Thymus (tissue), 11 donors: ENCODE results near the gene PLXNA3. TPM values are rescaled to one million over a fixed set of nuclear protein-coding genes. Genes with fewer than 3 reads are reported as not detected.

Experiments used
- DNase-seq, 9 donors: peaks; one replicate each; pipeline ENCODE4 v3.0.0-alpha.2; 2013; ENCODE audit warnings: low spot score in 9 of 9, low read depth in 6 of 9, missing footprints in 1 of 9
- H3K27ac ChIP-seq, 2 donors: one replicate each; pipeline ENCODE4 v1.5.1; 2013; ENCODE audit warnings: control low read depth in 1 of 2, low read depth in 1 of 2, low read length in 1 of 2, mild to moderate bottlenecking in 1 of 2, moderate library complexity in 1 of 2
- H3K27me3 ChIP-seq, 2 donors: one replicate each; pipeline ENCODE4 v1.5.1; 2013; ENCODE audit warnings: low read length in 1 of 2; ENCODE audit not compliant: control insufficient read depth in 2 of 2, insufficient read depth in 1 of 2
- H3K36me3 ChIP-seq, 2 donors: one replicate each; pipeline ENCODE4 v1.5.1; 2013; ENCODE audit warnings: low read length in 1 of 2, mild to moderate bottlenecking in 1 of 2, moderate library complexity in 1 of 2; ENCODE audit not compliant: control insufficient read depth in 2 of 2, insufficient read depth in 2 of 2
- H3K4me1 ChIP-seq, 2 donors: one replicate each; pipeline ENCODE4 v1.5.1; 2013; ENCODE audit warnings: low read length in 2 of 2; ENCODE audit not compliant: control insufficient read depth in 2 of 2, insufficient read depth in 2 of 2
- H3K4me3 ChIP-seq, 2 donors: one replicate each; pipeline ENCODE4 v1.5.1; 2013; ENCODE audit warnings: low read length in 2 of 2, control low read depth in 1 of 2, mild to moderate bottlenecking in 1 of 2
- H3K9me3 ChIP-seq, 2 donors: one replicate each; pipeline ENCODE4 v1.5.1; 2013; ENCODE audit warnings: low read length in 1 of 2, mild to moderate bottlenecking in 1 of 2; ENCODE audit not compliant: control insufficient read depth in 2 of 2, insufficient read depth in 1 of 2
- WGBS: extraction: QIAGEN DNeasy Blood & Tissue Kit; methylation state at CpG from one replicate; pipeline ENCODE4 v1.1.7; 2013; 5-methylcytosine and 5-hydroxymethylcytosine counted together
- polyA plus RNA-seq: library from polyadenylated mRNA; stranded (reverse); fragments of 200-250 nt; gene quantifications from one replicate; pipeline ENCODE4 v1.2.3, GENCODE V29; 2013
- total RNA-seq: library from RNA; stranded (reverse); fragments of 120-200 nt; gene quantifications from one replicate; pipeline ENCODE4 v1.2.4, GENCODE V29; 2013
- donor health status: healthy.

The PLXNA3 gene
- total and polyA plus RNA-seq, 2 donors: 2.2 to 14.3 TPM

- DNase-seq: no peak
- WGBS: 99% methylated on average over 14 of the region's 14 CpGs
These were observed 12.4 kb downstream of the PLXNA3 start for GRCh38 chrX:154470434-154470833.

GRCh38 chrX:154470914-154471568 lies 13.0 kb downstream of the PLXNA3 start:
- H3K27ac ChIP-seq: no peak overlapping the region
- WGBS: 98% methylated on average over 22 of the region's 23 CpGs
- no peaks in the 10 kb centered on the region for H3K27me3 ChIP-seq
- no peak overlapping the region for H3K4me3 ChIP-seq
- H3K9me3 ChIP-seq: peaks cover 0 to 15% of the 10 kb centered on the region in 2 donors
- H3K36me3 ChIP-seq: peaks cover 2 to 54% of the 10 kb centered on the region in 2 donors
- no peak for DNase-seq
- H3K4me1 ChIP-seq: no peaks in the 10 kb centered on the region

More at GRCh38 chrX:154470434-154470833, 12.4 kb downstream of the PLXNA3 start:
- Histone ChIP-seq H3K27me3 (no peaks in the 10 kb centered on the region), H3K9me3 (peaks cover 0 to 15% of the 10 kb centered on the region in 2 donors), H3K4me1 (no peaks in the 10 kb centered on the region), H3K4me3 (no peak overlapping the region), H3K36me3 (peaks cover 3 to 59% of the 10 kb centered on the region in 2 donors), H3K27ac (no peak overlapping the region)

- Histone ChIP-seq H3K36me3 (peaks cover 2 to 45% of the 10 kb centered on the region in 2 donors), H3K9me3 (peaks cover 0 to 9% of the 10 kb centered on the region in 2 donors), H3K27me3 (no peaks in the 10 kb centered on the region), H3K4me1 (peaks cover 0 to 6% of the 10 kb centered on the region in 2 donors), H3K4me3 (no peak overlapping the region), H3K27ac (no peak overlapping the region)
- WGBS: 97% methylated on average over 23 of the region's 23 CpGs
- DNase-seq: no peak
These were observed 14.0 kb downstream of the PLXNA3 start for GRCh38 chrX:154471839-154472684.

- Histone ChIP-seq H3K9me3 (peaks cover 0 to 8% of the 10 kb centered on the region in 2 donors), H3K4me1 (peaks cover 0 to 14% of the 10 kb centered on the region in 2 donors), H3K27ac (no peak overlapping the region), H3K27me3 (no peaks in the 10 kb centered on the region), H3K36me3 (peaks cover 0 to 38% of the 10 kb centered on the region in 2 donors), H3K4me3 (no peak overlapping the region)
- WGBS: 92% methylated on average over 28 of the region's 28 CpGs
- no peak for DNase-seq
These were observed 14.9 kb downstream of the PLXNA3 start for GRCh38 chrX:154472685-154473632.

DNA sequence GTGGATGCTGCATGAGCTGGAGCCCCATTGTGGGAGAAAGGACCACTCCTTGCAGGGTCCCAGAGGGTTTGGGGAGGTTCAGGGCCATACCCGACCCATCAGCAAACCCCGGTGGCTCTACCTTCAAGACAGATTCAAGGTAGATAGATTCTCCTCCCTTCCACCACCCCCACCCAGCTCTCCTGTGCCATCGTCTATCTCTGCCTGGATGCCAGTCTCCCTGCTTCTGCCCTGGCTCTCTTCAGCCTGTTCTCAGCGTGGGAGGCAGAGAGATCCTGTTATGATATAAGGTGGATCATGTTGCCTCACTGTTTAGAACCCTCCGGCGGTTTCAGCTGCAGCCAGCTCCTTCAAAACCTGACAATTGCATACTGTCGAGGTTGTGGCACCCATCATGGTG lies 15.6 kb downstream of the PLXNA3 start:
- Histone ChIP-seq H3K4me3 (no peak overlapping the region), H3K27me3 (no peaks in the 10 kb centered on the region), H3K9me3 (peaks cover 0 to 1% of the 10 kb centered on the region in 2 donors), H3K36me3 (peaks cover 0 to 31% of the 10 kb centered on the region in 2 donors), H3K27ac (no peak overlapping the region), H3K4me1 (peaks cover 2 to 18% of the 10 kb centered on the region in 2 donors)
- WGBS: 94% methylated on average over 7 of the region's 7 CpGs
- no peak for DNase-seq

GRCh38 chrX:154476821-154477220 lies 18.7 kb downstream of the PLXNA3 start:
- no peak overlapping the region for H3K4me3 ChIP-seq
- WGBS: 96% methylated on average over 8 of the region's 8 CpGs
- H3K9me3 ChIP-seq: peaks cover 0 to 8% of the 10 kb centered on the region in 2 donors
- no peak for DNase-seq
- peaks cover 2 to 28% of the 10 kb centered on the region in 2 donors for H3K4me1 ChIP-seq
- no peak overlapping the region for H3K27ac ChIP-seq
- no peaks in the 10 kb centered on the region for H3K27me3 ChIP-seq
- H3K36me3 ChIP-seq: peaks cover 0 to 1% of the 10 kb centered on the region in 2 donors

DNA sequence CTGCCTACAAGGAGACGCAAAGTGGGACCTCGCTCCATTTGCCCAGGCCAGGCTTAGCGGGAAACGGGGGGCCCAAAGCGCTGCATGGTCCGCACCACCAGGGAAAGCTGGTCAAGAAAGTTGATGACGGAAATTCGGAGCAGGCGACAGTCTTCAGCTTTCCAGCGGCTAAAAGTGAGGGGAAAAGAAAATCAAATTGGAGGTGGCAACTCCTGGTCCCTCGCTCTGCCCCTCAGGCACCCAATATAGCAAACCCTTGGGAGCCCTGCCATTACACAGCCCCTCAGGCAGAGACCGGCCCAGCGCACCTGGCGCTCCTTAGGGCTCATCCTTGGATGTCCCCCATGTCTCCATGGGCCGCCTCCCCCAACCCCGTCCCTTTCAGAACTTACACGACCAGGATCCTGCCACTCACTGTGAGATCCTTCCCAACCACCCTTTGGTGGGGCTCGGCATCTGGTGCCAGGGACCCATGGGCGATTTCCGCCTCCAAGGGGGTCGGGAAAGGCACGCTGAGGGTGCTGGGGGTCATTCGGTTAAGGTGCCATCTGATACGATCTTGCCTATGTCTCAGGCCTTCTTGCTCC lies 19.9 kb downstream of the PLXNA3 start:
- WGBS: 70% methylated on average over 24 of the region's 24 CpGs
- Histone ChIP-seq H3K9me3 (peaks cover 0 to 8% of the 10 kb centered on the region in 2 donors), H3K27me3 (no peaks in the 10 kb centered on the region), H3K36me3 (no peaks in the 10 kb centered on the region), H3K4me3 (peak overlapping the region; percentile 45 to 59), H3K27ac (no peak overlapping the region), H3K4me1 (peaks cover 2 to 32% of the 10 kb centered on the region in 2 donors)
- peak in 1 of 9 donors; percentile 3 for DNase-seq
